NCI-H146 treated with DMSO at 0.1 percent for 48 hours (cell line): ENCODE data around the gene STAM.
A peak's percentile ranks its signal among the peaks of the same experiment; 100 is the strongest.

ENCODE experiments used
- DNase-seq: peaks from one replicate; lab custom pipeline; 2025; ENCODE audit not compliant: unreplicated experiment; lab: John Stamatoyannopoulos, UW

STAM gene

DNA sequence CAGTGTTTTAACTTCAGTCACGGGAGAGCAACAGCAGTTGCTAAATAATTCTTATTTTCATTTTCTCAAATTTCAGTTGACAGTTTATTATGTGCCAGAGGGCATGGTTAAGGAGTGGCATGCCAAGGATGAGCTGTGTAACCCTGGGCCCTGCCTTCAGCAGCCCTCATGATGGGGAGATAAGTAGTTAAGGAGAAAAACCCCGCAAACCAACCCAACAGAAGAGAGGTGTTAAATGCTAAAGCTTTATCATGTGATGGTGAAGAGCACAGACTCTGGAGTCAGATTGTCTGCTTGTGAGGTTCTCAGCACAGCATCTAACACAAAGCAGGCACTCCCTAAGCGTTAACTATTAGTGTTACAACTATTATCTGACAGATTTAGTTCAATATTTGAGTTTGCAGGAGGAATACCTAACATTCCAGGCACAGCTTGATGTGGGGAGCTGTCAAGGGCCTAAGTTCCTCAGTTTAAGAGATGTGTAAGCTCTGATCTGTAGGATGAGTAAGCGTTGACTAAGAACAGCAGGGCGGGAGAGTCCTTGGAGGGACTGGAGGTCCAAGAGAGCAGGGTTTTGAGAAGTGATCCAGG is 29.6 kb downstream of the STAM start:
- DNase-seq, result no peak

DNA sequence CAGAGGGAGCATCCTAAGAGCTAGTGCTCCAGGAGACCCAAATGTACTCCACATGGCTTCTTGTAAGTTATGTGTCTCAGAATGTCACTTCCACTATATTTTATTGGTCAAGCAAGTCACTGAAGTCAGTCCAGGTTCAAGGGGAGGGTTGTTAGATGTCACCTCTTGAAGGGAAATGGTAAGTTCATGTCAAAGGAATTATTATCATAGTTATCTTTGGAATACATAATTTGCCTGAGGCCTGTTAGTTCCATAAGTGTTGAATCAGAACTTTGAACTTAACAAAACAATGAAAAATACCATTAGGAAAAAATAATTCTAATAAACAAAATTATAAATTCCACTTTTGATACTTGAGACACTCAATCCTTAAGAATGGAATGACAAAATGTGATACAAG is 30.6 kb downstream of the STAM start:
- DNase-seq, result no peak

DNA sequence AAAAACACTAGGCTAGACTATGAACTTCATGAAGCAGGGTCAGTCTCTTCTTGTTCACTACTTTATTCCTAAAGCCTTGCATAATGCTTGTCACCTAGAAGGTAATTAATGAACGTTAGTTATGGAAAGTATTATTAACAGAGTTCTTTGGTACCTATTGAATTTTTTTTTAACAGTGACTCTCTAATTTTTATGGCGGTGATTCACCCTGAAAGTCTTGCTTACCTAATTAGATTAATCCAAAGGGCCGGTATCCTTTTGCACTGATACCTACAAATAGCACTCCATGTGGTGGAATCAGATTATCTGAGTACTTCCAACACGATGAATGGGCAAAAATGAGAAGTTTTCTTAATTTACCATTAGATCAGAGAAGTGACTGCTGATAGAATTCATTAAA is 31.7 kb downstream of the STAM start:
- DNase-seq, result no peak

DNA sequence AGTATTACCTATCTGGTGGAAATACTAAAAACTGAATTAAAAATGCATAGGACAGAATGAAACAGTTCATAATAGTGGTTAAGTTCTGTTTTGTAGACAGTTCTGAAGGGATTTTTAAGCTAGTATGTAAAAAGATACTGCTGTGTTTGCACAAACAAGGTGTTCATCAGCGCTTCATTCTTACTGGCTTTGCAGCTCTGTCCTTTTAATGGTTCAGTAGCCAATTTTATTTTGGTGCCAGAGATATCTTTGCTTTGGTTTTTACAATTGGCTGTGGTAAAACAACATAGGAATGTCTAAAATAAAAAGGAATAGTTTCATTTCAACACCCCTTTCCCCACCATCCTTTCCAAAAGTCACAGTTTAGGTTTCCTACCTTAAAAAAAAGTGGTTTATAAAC is 33.0 kb downstream of the STAM start:
- no peak for DNase-seq

DNA sequence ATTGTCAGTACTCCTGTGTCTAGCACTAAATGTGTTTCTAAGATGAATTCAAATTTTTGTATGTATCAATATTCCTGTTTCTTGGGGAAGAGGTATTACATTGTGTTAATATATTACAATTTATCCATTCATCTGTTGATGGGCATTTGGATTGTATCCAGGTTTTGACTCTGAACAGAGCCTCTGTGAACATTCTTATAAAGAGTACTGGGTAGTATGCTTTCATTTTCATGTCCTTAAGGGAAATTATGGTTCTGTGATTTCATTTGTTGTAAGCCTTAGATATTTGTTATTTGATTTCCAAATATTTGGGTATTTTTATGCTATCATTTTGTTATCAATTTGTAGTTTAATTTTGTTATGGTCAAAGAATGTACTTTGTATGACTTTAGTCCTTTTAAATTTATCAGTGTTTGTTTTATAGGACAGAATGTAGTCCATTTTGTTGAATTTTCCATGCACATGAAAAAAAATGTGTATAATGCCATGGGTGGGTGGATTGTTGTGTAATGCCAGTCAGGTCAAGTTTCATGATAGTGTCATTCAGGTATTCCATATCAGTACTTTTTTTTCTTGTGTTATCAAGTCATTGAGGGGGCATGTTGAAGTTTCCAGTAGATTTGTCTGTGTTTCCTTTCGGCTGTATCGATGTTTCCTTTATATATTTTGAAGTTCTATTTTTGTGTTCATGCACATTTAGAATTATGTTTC is 38.4 kb downstream of the STAM start:
- no peak for DNase-seq

DNA sequence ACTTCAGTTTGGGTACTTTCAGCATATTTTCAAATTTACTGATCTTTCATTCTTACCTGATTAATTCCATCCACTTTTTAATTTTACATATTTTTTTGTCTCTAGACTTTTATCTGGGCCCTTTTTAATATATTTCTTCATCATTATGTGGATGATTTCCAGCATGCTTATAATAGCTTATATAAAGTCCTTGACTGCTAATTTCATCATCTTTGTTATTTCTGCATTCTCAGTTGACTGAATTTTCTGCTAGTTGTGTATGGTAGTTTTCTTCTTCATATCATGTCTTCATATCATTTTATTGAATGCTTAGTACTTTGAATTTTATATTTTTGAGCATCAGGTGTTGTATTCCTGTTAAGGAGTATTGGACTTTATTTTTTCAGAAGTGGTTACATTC is 39.6 kb downstream of the STAM start:
- no peak for DNase-seq

DNA sequence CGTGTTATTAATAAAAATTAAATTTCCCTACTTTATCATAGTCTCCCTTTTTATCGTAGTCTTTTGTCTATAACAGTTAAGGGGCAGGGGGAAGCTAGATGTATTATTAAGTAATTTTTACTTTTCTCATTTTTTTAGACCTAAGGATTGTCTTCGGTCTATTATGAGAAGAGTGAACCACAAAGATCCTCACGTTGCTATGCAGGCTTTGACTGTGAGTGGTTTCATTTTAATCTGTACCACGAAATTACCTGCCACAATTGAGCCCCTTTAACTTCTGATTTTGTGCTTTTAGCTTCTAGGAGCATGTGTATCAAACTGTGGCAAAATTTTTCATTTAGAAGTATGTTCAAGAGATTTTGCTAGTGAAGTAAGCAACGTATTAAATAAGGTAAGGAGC is 40.6 kb downstream of the STAM start:
- no peak for DNase-seq

DNA sequence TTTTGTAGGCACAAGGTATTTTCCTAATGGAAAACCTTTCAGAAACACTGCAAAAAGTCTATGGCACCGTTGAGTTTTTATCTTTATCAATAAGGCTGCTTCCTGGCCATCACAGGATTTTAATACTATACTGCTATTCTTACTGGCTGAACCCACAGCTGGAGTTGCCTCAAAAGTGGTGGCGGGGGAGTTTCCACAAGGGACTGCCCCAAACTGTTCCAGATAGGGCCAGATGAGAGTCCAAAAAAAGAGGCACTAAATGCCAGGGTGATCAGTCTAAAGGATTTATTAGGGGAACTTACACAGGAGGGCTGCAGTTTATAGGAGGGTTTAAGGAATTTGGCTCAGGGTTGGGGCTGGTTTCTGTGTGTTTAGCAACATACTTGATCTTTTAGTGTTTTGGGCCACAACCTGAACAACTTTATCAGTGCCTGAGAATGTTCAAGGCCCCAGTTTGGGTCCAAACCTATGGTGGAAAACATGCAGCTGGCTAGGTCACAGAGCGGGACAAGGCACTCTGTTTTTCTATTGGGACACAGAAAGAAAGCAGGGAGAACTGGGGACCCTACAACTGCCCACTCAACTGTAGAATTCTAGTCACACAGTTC is 41.4 kb downstream of the STAM start:
- no peak for DNase-seq

DNA sequence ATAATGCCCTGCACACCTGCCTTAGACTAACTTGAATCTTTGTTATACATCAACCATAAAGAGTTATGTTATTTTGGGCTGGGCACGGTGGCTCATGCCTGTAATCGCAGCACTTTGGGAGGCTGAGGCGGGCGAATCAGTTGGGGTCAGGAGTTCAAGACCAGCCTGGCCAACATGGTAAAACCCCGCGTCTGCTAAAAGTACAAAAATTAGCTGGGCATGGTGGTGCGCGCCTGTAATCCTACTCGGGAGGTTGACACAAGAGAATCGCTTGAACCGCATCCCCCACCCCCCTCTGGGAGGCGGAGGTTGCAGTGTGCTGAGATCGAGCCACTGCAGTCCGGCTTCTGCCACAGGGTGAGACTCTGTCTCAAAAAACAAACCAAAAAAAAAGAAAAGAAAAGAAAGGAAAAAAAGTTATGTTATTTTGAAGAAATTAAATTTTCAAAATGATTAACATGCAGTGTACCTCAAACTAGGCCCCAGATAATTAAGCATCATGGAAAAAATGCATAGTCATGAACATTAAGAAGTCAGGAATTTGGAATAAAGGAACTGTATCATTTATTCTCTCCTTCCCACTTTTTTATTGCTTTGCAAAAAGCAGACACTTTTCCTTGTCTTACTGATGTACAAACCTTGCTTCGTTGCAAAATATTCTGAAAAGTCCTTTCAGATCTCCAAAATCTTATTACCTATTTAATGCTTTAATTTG is 43.3 kb downstream of the STAM start:
- DNase-seq, result no peak

DNA sequence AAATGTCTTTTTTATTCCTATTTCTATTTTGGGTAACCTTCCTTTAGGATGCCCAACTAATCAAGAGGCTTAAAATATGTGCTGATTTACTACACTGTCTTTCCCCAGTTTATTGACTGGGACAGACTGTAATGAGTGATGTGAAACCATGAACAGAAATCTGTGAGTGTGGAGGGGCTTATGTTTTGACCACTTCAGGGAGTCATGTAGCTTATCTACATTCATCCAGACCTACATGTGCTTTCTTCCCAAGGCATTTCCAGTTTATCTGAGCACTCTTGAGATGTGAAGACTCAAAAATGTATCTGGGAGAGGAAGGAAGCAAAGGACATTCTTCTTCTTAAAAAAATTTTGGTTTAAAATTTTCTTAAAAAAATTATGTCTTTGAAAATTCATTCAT is 45.2 kb downstream of the STAM start:
- DNase-seq, result no peak

DNA sequence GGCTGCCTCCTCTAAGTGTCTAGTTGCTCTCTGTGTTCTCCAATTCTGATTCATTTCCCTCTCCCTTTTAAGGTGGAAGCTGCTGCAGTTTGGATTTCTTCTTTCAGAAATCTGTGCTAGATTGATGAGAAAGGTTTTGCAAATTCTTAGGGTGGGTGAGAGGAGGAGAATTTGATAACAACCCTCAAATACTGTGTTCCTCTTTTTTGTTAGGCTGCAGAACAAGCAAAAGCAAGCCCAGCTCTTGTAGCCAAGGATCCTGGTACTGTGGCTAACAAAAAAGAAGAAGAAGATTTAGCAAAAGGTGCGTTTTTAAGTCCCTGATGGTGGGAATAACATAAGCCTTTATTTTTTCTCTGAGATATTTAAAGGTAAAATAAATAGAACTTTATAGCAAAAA is 49.1 kb downstream of the STAM start:
- no peak for DNase-seq

DNA sequence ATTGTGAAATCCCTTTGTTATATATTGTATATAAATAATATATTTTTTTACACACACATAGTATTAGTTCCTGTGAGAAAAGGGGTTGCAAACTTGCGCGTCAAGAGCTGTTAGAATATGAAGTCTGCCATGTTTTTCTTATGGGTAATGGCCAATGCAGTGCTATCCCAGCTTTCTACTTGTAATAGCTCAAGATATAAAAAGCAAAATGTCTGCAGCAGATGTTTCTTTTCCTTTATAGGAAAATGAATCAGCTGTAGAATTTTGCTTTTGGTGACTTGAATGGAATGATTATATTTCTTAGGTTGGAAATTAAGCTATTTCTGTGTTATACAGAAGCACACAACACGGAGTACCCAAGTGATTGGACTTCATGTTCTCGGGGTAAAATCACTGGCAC is 54.7 kb downstream of the STAM start:
- DNase-seq, result no peak

DNA sequence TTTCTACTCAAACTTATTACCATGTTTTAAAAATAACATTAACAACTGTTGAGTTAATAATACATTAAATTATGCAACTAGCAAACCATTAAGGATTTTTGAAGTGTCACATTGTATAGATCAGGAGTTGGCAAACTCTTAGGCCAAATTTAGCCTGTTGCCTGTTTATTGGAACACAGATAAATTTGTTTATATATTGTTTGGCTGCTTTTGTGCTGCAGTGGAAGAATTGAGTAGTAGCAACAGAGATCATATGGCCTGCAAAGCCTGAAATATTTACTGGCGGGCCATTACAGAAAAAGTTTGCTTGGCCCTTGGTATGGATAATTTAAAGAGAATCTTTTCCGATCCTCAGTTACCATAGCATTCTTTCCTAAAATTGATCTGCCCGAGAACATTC is 57.4 kb downstream of the STAM start:
- DNase-seq, result no peak

DNA sequence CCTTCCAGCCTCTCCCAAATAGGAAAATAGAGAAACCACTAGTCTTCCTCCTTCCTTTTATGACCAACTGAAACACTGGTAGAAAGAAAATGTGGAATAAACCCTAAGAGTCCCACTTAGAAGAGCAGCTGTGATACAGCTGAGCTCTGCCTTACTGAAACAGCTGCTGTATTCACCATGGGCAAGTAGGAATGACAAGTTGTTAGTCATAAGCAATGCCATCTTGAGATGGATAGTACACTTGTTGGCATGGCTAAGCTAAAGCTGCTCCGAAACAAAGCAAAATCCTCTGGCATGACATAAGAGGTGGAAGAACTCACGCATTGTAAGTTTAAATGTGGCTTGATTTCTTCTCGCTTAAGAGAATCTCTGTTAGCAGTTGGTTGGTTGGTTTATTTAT is 59.8 kb downstream of the STAM start:
- no peak for DNase-seq

DNA sequence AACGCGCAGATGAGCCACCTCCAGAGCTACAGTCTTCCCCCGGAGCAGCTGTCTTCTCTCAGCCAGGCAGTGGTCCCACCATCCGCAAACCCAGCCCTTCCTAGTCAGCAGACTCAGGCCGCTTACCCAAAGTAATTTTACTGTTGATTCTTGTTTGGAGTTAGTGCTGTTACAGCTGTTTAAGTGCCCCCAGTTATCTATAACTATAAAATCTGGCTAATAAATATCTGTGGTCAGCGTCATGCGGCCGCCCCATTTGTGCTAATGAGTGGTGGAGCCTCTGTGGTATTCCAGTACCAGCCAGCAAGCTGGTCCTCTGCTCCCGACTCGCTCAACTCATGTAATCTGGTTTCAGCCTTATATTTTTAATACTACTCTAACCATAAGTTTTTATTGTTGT is 64.9 kb downstream of the STAM start:
- no peak for DNase-seq

DNA sequence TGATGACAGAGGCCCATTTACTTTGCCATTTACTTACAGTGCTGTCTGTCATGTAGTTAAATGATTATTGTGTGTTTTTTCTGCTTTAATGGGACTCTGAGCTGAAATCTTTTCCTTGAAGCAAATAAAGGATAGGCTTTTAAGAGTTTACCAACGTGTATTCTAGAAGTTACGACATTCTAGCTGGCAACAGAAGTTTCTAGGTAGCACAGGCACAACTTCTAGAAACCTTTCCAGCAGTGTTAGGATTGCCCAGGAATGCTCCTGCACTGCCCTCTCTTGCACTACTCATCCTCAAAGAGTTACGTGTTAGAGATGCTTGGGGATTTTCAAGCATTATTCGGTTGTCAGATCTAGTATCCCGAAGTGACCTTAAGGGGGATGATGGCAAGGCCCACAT is 65.5 kb downstream of the STAM start:
- no peak for DNase-seq

DNA sequence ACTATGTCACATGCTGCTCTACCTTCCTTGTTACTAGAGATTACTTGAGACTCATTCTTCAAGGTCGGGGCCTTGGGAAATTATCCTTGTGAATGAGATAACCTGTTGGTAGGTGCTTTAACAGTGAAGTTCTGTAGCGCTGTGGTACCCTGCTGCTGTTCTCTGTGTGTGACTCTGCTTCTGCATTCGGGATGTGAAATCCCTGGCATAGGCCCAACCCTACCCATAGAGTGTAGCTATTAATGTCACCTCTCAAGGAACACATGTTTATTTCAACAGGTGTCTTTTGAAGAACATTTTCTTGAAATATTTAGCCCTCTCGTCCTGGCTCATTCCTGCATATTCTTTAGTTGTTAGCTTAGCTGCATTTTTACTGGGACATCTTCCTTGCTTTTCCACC is 66.2 kb downstream of the STAM start:
- no peak for DNase-seq

DNA sequence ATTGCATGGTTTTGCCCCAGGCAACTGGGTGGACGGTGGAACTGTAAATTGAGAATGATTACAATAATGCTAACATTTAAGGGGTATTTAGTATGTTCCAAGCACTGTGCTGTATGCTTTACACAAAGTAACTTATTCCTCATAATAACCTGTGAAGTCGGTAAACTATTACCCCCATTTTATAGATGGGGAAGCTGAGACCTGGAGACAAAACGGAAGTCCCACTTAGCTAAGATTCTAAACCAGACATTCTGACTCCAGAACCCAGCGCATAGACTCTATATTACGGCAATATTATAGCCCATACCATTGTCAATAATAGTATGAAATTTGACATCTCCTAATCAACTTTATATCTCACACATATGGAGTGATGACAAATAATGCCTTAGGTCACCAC is 68.1 kb downstream of the STAM start:
- DNase-seq, result no peak

DNA sequence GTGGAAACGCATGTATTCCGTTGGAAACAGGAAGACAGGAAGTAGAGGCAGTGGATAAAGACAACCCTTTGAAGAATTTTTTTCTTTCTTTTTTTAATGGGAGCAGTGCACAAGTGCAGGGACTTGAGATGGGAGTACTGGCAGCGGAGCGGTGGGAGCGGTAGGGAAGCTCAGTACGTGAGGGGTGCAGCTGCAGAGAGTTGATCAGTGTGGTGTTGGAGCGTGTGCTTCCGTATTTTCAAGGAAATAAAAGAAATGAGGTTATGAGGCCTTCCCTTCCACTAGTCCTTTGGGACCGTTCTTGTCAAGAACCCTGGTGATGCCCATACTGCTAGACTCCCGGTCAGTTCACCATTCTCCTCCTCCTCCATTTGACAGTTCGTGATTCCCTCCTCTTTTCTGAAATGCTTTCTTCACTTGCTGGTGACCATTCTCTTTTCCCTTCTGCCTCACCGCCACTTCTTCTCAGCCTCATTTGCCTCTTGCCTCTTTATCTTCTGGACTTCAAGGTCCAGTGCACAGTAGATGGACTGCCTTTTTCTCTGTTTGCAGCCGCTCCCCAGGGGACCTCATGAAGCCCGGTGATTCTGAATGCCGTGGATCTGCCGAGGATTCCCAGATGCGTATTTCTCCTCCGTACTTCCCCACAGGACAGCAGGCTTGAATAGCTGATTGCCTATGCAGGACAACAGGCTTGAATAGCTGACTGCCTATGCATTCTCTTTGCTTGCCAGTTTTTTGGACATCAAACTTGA is 68.9 kb downstream of the STAM start:
- peak; percentile 82 for DNase-seq

DNA sequence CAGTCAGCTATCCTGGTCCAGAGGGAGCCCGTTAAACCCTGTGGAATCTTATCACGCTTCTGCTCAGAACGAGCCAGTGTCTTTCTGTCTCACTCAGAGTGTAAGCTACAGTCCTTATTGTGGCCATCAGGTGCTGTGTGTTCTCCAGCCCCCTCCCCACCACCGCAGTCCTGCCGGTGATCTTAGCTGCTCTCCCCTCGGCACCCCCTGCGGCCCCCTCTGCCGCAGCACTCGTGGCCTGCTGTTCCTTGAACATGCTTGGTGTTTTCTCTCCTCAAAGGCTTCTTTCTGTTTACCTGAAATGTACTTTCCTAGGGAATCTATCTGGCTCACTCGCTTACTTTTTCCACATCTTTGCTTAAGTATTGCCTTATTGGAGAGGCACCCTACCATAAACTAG is 69.8 kb downstream of the STAM start:
- no peak for DNase-seq

DNA sequence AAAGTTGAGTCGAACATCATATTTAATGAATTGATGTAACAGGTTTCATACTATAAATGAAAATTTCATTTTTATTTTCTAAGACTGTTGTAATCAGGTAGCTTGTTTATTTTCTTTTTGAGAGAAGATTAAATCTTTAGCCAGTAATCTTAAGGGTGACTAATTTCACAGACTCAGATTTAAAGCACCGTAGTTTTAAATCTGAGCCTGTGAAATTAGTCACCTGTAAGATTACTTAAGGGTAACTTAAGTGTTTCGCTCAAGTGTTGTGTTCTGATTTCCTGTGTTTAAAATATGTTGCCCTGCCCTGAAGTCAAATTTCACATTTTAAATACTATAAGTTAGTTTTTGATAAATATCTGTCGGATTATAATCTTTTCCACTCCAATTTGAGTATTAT is 72.2 kb downstream of the STAM start:
- no peak for DNase-seq
